HG03025 (cell line): ENCODE results near the gene ZBTB40.

Experiments used
- ATAC-seq: cut with Tn5 transposase; IDR thresholded peaks from one replicate; pipeline ENCODE4 v1.9.1; 2021; ENCODE audit warnings: mild to moderate bottlenecking, moderate library complexity; ENCODE audit not compliant: unreplicated experiment, low FRiP score

Gene ZBTB40

DNA sequence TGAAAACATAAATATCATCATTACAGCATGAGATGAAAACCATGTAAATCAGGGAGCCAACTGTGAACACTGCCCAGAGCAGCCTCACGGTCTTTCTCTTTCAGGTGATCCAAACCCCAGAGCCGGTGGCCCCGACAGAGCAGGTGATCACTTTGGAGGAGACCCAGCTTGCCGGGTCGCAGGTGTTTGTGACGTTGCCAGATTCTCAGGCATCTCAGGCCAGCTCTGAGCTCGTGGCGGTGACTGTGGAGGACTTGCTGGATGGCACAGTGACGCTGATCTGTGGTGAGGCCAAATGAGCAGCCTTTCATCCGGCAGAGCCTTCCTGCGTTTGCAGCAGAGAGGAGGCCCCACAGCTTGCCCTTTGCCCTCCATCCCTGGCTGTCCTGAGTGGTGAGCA is 74.4 kb downstream of the ZBTB40 start:
- ATAC-seq, result no peak

DNA sequence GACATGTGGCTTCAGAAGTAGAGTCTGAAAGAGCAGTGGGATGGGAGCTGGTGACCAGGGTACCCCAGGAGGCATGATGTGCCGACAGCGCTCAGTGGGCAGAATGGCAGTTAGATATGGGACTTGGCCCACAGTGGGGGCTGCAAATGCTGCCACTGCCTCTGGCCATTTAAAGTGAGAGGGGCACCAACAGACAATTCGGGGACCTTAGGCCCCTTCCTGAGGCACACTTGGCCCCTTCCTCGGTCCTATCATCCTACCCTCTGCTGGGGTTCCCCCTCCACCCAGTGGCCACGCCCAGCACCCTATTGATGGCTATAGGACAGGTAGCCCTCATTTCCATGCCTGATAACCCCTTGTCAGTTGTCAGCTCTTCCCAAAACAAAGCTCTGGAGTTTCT is 75.0 kb downstream of the ZBTB40 start:
- ATAC-seq, result no peak

DNA sequence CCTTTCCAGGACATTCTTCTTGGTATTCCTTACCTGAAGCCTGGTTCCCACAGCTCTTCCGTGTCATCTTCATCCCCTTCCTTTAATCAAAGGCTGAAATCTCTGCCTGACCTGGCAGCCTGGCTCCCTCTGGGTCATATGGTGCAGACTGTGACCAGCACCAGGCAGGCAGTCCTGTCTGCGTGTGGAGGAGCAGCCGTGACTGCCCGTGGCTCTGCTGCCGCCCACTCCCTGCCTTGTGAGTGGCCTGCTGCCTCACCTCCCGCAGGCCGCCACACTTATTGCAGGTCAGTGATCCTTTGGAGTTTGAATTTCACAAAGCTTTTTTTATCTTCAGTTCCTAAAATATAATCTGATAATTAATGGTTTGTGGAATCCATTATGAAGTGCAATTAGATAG is 75.5 kb downstream of the ZBTB40 start:
- ATAC-seq, result no peak

DNA sequence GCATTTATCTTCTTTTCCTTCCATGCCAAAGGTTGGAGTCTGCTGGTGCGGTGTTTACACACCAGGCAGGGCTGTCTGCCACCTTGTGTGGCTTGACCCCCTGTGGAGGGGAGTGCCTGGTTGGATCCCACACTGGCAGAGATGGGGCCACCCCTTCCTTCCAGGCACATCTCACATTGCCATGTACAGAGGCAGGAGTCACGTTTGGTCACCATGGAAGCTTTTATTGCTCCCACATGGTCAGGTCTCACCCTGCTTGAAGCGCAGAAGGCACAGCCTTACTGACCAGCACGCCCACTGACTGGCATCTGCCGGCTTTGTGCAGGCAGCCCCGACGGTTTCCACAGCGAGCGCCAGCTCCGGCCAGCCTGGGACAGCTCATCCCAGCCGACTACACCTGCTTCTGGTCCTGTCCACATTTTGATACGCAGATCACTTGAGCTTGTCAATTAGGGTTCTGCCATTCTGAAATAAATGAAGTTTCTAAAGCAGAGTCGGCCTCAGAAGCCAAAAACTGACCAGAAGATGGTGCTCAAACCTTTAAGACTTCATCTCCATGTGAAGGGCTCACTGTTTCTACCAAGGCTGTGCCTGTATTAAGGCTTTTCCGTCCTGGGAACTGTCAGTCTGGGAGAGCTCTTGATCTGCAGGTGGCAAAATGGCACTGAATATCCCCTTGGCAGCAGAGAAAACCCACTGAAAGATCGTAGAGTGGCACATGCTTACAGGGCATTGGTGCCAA is 76.1 kb downstream of the ZBTB40 start:
- ATAC-seq, result no peak

DNA sequence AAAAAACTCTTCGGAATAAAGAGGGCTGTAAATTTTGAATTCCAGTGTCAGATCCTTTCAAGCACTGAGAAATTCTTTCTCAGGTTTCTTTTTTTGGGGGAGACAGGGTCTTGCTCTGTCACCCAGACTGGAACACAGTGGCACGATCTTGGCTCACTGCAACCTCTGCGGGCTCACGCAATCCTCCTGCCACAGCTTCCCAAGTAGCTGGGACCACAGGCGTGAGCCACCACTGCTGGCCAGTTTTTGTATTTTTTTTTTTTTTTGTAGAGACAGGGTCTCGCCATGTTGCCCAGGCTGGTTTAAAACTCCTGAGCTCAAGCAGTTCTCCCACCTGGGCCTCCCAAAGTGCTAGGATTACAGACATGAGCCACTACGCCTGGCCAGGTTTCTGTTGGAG is 76.8 kb downstream of the ZBTB40 start:
- no peak for ATAC-seq

DNA sequence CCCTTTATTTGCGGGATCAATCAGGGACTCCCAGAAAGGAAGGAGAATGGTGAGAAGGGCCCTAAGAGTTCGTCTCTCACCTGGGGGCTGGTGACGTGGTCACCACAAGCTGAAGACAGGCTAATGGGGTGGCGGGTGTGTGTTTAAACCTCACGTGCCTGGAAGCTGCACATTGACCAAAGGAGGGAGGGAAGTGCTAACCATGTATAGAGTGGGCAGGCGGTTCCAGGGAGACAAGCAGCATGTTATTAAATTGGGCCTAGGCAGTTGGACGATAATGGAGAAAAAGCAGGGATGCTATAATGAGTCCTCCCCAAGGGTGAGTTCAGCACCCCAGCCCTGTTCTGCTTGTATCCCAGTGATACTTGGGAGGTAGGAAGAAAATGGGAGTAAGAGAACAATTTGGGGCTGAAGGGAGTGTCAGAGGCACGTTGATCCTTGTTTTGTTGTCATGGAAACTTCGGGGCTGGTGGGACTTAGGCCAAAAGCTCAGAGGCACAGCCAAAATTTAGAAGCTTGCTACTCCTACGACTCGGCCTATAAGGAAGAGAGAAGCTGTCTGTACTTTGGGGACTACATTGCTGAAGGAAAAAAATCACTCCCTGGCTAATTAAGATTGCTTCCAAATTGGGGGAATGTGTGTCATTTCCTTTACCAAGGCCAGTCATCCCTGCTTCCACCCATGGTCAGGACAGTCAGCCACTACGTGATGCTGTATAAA is 78.4 kb downstream of the ZBTB40 start:
- no peak for ATAC-seq

DNA sequence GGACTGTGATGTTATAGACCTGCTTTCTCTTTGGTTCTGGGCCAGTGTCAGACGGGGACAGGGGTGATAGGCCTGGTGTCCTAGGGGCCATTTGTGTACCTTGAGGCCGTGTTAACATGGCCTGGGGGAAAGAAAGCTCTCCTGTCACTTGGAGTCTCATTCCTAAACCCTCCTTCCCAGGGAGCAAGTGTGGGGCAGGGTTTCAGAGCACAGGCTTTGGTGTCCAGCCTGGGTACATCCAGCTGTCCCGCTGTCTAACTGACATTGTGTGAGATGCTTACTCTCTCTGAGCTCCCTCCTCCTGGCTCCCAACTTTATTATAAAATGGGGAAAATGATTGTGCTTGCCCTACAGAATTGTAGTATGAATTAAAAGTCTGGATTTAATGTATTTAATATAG is 79.1 kb downstream of the ZBTB40 start:
- no peak for ATAC-seq

DNA sequence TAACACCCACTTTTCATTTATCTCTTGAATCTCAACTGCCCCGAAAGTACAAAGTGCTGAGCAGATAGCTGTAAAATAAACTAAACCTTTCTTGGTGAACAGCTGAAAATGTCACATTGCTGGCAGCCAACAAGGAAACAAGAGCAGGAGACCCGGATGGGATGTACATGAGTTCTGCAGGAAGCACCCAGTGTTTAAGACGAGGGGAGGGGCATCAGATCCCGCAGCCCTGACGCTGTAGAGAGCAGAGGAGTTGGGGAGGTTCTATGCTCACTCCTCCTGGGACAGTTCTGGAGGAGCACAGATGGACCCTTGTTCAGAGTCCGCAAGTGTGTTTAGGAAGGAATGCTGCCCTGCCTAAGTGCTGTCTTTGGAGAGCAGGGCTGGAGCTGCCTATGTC is 79.6 kb downstream of the ZBTB40 start:
- no peak for ATAC-seq

DNA sequence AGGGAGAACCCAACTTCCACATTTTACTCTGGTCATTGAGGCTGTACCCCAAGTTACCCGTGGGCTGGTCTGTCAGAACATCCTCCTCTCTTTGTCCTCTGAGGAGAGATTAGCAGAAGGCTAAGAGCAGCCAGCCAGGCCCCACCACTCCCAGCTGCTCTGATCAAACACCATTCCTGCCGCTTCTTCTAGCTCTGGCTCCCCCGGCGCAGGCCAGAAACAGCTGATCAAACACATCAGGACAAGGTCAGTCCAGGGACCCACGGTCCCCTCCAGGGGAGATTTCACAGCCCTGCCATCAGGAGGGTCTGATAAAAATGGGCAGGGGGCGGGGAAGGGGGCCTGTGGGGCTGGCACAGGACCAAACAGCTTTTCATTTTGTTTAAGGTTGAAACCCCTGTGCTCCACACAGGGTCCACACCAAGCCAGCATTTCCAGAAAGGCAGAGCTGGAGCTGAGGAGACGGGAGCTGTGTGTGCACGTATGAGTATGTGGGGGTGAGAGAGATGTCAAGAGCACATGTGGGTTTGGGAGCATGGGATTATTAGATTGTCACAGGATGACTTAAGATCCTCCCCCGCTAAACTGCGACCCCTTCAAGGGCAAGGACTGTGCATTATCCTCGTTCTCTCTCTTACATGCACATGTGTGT is 81.7 kb downstream of the ZBTB40 start:
- no peak for ATAC-seq

DNA sequence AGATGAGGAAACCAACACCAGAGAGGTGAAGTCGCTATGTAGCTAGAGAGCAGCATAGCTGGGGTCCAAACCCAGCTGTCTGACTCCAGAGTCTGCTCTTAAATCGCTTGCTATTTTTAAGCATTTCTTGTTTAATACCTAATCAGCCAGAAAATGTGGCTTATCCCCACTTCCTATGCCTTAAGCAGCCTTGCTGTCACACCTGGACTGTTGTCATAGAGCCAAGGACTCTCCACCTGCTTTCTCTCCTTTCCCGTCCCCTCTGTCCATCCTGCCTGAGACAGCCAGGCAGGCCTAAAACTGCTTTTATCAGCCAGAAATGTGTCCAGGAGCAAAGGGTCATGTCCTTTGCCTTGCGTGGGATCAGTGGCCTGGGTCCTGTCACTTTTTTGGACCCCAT is 83.3 kb downstream of the ZBTB40 start:
- no peak for ATAC-seq

DNA sequence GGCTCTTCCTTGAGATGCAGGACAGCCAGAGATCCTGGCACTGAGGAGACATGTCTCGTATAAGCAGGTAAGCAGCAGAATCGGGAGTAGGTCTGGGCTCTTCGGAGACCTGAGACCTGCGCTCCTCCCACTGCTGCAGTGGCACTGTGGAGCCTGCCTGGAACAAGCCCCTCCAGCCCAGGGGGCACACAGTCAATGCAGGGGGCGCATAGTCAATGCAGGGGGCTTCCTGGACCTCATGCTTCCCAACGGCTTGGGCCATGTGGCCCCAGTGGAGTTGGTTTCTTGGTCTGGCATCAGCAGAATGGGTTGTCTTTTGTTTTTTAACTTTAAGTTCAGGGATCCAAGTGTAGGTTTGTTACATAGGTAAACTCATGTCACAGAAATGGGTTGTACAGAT is 83.7 kb downstream of the ZBTB40 start:
- ATAC-seq, result no peak

DNA sequence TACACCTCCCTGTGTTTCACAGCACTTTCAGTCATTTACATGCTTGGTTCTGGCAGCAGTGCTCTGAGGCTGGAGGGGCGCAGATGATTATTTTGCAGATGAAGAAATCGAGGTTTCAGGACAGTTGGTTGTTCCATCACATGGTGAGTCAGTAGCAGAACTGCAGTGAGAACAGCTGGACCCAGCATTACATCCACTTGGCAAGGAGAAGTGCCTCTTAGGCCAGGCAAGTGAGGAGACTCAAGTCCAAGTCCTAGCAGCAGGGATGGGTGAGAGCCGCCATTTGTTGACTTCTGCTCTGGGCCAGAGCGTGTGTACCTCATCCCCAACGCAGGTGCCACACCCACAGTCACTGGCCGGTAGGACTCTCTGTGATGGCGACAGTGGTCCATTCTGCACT is 84.9 kb downstream of the ZBTB40 start:
- ATAC-seq, result no peak

DNA sequence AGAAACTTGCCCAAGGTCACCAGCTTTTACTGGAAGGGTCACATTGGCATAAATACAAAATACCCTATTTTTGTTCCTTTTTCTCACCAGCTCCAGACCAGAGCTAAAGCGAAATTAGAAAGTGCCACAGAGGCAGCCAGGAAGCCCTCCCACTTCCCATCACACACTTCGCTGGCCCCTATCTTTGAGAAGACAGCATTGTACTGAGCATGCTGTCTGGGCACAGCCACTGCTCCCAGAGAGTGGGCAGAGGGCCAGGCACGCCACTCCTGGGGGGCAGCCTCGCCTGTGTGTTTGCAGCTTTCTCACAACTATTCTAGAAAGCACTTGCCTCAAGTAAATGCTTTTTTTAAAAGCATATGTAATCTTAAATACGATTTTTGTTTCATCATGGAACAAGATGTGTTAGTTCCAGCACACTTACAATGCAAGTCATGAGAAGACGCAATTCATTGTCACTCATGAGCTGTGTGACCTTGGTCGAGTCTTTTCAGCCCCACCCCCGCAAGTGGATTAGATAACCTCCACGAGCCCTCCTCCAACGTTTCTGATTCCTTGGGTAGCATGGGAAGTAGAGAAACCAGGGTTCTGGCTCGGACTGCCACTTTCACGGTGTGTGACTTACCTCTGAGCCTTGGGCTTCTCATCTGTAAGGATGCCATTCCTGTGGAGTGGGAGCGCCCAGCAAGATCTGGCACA is 85.9 kb downstream of the ZBTB40 start:
- no peak for ATAC-seq

DNA sequence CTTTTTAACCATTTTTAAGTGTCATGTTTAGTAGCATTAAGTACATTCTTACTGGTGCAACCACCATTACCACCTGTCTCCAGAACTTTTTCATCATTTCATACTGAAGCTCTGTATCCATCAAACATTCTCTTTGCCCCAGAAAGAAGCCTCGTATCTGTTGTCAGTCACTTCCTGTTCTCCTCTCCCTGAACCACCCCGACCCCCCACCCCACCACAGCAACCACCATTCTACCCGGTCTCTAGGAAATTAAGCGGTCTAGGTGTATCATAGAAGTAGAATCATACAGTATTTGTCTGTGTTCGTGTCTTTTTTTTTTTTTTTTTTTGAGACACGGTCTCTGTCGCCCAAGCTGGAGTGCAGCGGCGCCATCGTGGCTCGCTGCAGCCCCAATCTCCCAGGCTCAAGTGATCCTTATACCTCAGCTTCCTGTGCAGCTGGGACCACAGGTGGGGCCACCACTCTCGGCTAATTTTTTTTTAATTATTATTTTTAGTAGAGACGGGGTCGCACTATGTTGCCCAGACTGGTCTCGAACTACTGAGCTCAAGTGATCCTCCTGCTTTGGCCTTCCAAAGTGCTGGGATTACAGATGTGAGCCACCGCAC is 88.0 kb downstream of the ZBTB40 start:
- no peak for ATAC-seq

DNA sequence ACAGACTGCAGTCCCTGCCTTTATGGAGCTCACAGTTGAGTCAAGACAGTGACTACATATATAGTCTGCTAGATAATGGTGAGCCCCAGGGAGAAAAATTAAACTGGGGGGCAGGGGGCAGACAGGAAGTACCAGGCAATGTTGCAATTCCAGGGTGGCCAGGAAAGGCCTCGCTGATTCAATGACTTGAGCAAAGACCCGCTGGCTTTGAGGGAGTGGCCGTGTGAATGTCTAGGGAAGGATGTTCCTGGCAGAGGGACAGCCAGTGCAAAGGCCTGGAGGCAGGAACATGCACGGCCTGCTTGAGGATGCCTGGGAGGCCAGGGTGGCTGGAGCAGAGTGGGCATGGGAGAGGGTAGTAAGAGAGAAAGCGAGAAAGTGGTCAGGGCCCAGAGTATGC is 88.7 kb downstream of the ZBTB40 start:
- no peak for ATAC-seq

DNA sequence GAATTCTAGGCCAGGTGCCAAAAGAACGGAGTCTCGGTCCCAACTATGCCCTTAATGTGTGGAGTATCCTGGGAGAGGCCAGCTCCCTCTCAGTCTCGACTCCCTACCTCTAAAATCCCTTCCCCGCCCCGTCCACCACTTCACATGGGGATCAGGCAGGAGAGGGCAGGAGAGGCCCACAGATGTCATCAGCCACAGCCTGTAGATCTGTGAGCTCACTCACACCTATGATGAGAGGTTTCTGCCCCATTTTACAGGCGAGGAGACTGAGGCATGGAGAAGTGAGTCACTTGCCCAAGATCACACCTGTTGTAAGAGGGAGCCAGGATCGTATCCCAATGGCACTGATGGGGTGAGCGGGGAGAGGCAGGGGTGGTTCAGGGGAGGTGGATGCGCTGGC is 91.2 kb downstream of the ZBTB40 start:
- ATAC-seq, result no peak

DNA sequence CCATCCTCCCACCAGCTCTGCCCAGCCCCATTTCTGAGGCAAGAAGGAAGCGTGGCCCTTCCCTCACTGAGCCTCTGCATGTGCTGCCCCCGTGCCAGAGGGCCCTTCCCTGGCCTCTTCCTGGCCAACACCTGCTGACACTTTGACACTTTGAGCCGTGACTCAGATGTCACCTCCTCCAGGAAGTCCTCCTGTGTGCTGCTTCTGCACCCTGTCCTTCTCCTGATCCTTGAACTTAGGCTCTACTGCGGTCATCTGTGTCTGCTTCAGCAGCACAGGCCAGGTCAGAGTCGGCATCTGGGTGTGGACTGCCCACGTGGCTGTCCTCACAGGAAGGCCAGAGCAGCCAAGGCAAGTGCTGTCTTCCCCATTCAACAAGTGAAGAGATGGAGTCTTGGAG is 92.0 kb downstream of the ZBTB40 start:
- no peak for ATAC-seq

DNA sequence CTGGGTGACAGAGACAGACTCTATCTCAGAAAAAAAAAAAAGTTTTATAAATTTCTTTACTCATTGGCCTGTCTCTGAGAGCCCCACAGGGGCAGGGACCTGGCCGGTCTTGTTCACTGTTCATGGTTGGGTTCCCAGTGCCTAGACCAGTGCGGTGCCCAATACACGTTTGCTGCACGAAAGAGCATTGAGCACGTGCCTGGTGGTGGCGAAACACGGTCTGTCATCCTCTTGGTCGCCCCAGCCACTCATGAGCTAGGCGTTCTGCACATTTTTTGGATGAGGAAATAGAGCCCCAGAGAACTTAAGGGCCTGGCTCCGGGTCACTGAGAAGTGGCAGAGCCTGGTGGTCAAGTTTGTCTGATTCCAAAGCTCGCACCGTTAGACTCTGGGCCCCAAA is 93.0 kb downstream of the ZBTB40 start:
- ATAC-seq, result no peak

DNA sequence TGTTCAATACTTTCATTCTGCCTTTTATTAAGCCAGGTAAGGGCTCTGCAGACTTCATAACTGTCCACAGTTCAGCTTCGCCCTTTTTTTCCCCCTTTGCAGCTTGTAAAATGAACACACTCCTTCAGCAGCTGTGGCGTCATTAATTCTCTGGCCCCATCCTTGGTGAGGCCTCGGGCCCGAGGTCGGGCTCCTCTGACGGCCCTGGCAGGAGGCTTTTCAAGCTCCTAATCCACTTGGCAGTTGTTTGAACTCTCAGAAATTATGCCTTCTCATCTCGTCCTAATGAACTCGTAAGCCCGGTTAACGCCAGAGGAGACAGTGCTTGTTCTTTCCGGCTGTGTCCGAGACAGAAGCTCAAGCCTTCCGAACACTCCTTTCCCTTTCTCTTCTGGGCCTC is 93.5 kb downstream of the ZBTB40 start:
- ATAC-seq, result no peak

DNA sequence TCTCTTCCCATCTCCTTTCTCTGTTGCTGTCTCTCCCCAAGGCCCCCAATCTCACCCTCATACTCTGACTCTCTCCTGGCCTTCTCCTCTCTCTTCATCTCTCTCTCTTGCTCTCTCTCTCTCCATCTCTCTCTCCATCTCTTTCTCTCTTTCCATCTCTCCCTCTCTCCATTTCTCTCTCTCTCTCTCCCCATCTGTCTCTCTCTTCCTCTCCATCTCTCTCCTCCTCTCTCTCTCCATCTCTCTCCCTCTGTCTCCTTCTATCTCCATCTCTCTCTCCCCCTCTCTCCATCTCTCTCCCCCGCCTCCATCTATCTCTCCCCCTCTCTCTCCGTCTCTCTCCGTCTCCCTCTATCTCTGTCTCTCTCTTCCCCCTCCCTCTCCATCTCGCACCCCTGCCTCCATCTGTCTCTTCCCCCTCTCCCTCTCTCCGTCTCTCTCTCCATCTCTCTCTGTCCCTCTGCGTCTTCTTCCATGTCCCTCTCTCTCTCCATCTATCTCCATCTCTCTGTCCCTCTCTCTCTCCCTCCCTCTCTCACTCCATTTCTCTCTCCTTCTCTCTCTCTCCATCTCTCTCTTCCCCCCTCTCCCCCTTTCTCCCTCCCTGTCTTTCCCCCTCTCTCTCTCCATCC is 95.7 kb downstream of the ZBTB40 start:
- ATAC-seq, result no peak
